Osteoblast (primary cell): Measurements from ENCODE around the gene PSEN2. TPM values are rescaled to one million over a fixed set of nuclear protein-coding genes. Genes with fewer than 3 reads are reported as not detected.
"Not testable (repeated sequence)": the region's sequence is repeated elsewhere in the genome, so short reads cannot be mapped to it uniquely, and the experiment has no call there.

Source experiments
- DNase-seq: peaks from one replicate; pipeline ENCODE4 v3.0.0; 2011; ENCODE audit warnings: low spot score, mixed read lengths; ENCODE audit not compliant: insufficient read length; ENCODE audit errors: missing footprints
- H2AFZ ChIP-seq: 2 replicates; pipeline ENCODE4 v1.6.0; 2011; ENCODE audit warnings: mild to moderate bottlenecking, low read length
- H3K27ac ChIP-seq: 2 replicates; pipeline ENCODE4 v1.5.1; 2011; ENCODE audit warnings: mild to moderate bottlenecking, low read depth, low read length, moderate library complexity
- H3K27me3 ChIP-seq: 2 replicates; pipeline ENCODE4 v1.6.0; 2012; ENCODE audit warnings: mild to moderate bottlenecking, control low read depth, inconsistent platforms, low read length, moderate library complexity; ENCODE audit not compliant: insufficient read depth
- H3K36me3 ChIP-seq: 2 replicates; pipeline ENCODE4 v1.5.1; 2011; ENCODE audit warnings: mild to moderate bottlenecking, low read length, control low read depth, moderate library complexity; ENCODE audit not compliant: insufficient read depth
- H3K4me1 ChIP-seq: 2 replicates; pipeline ENCODE4 v1.5.1; 2011; ENCODE audit warnings: mild to moderate bottlenecking, low read length, control low read depth, moderate library complexity; ENCODE audit not compliant: insufficient read depth
- H3K4me2 ChIP-seq: 2 replicates; pipeline ENCODE4 v1.6.0; 2011; ENCODE audit warnings: mild to moderate bottlenecking, low read length; ENCODE audit not compliant: insufficient read depth
- H3K4me3 ChIP-seq: fragments of 200-600 bp; sonication (generic); 3 replicates; pipeline ENCODE4 v1.5.1; 2012; ENCODE audit warnings: mild to moderate bottlenecking, low read length, inconsistent platforms; ENCODE audit not compliant: insufficient read depth
- H3K79me2 ChIP-seq: 2 replicates; pipeline ENCODE4 v1.6.0; 2012; ENCODE audit warnings: mild to moderate bottlenecking, low read length, control low read depth, inconsistent platforms; ENCODE audit not compliant: insufficient read depth
- H3K9me3 ChIP-seq: 2 replicates; pipeline ENCODE4 v1.5.1; 2011; ENCODE audit warnings: low read depth, low read length, control low read depth
- H4K20me1 ChIP-seq: 2 replicates; pipeline ENCODE4 v1.6.0; 2012; ENCODE audit warnings: mild to moderate bottlenecking, low read length, control low read depth; ENCODE audit not compliant: insufficient read depth
- total RNA-seq: library from RNA; depleted of rRNA; stranded (reverse); fragments of >200 nt; gene quantifications from 2 replicates; pipeline ENCODE4 v1.2.3, GENCODE V29; 2012
- TF ChIP-seq, protein P1 (sequence below): IDR thresholded peaks from 2 replicates; pipeline ENCODE4 v1.5.1; 2011; ENCODE audit warnings: mild to moderate bottlenecking, low read depth, low read length, moderate library complexity; ENCODE audit errors: extremely low read depth

PSEN2 gene
- total RNA-seq, 1 donor = 32.9 TPM

DNA sequence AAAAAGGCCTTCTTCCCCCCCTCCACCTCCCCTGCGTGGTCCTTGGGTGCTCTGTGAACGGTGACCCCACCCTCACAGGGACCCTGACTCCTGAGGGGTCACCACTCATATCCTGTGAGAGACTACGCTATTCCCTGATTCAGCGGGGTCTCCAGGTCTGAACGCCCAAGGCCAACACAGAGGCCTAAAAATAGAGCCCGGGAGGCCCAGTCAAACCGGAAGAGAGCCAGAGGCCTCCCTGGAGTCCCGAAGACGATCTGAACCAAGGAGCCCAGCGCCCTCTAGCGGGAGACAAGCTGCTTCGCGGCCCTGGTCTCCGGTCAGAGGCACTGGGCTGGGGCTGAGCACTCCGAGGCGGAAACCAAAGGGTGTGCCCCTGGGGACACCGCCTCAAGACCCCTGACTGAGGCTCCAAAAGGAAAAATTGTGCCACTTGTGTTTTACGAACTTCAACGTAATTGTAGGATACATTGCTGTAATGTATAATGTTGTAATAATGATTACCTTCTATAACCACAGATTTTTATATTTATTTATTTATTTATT is 42.4 kb upstream of the PSEN2 start:
- Histone ChIP-seq H3K4me3 (no peak overlapping the region), H3K36me3 (no peaks in the 10 kb centered on the region), H3K4me1 (peaks cover 3% of the 10 kb centered on the region), H3K4me2 (peak overlapping the region; percentile 56), H4K20me1 (no peaks in the 10 kb centered on the region), H3K27me3 (no peaks in the 10 kb centered on the region), H3K79me2 (no peaks in the 10 kb centered on the region), H3K27ac (peak overlapping the region; percentile 46), H2AFZ (peak overlapping the region; percentile 88), H3K9me3 (no peaks in the 10 kb centered on the region)
- TF ChIP-seq, protein P1, sequence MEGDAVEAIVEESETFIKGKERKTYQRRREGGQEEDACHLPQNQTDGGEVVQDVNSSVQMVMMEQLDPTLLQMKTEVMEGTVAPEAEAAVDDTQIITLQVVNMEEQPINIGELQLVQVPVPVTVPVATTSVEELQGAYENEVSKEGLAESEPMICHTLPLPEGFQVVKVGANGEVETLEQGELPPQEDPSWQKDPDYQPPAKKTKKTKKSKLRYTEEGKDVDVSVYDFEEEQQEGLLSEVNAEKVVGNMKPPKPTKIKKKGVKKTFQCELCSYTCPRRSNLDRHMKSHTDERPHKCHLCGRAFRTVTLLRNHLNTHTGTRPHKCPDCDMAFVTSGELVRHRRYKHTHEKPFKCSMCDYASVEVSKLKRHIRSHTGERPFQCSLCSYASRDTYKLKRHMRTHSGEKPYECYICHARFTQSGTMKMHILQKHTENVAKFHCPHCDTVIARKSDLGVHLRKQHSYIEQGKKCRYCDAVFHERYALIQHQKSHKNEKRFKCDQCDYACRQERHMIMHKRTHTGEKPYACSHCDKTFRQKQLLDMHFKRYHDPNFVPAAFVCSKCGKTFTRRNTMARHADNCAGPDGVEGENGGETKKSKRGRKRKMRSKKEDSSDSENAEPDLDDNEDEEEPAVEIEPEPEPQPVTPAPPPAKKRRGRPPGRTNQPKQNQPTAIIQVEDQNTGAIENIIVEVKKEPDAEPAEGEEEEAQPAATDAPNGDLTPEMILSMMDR = peak; percentile 94
- peak; percentile 99 for DNase-seq

DNA sequence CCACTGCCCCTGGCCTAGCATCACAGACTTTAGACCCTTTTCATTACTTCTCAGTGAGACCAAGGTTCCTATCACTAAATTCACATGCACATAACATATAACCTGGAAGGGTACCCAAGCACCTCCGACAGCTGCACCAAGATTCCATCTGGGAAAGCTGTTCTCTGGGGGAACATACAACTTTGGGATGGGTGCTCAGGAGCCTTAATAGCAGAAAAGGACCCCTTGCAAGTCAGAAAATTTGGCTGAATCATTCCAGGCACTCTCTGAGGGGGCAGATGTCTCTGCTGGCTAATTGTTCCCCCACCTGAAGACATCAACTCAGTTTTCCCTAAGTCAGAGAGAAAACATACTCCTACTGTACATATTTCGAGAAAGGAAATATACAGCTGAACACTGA is 41.3 kb upstream of the PSEN2 start:
- Histone ChIP-seq H3K27ac (no peak overlapping the region), H3K9me3 (no peaks in the 10 kb centered on the region), H3K79me2 (no peaks in the 10 kb centered on the region), H3K27me3 (no peaks in the 10 kb centered on the region), H3K4me1 (peaks cover 3% of the 10 kb centered on the region), H3K4me3 (no peak overlapping the region), H3K36me3 (no peaks in the 10 kb centered on the region), H2AFZ (no peak overlapping the region), H4K20me1 (no peaks in the 10 kb centered on the region), H3K4me2 (no peak overlapping the region)
- TF ChIP-seq, protein P1 = no peak
- no peak for DNase-seq

DNA sequence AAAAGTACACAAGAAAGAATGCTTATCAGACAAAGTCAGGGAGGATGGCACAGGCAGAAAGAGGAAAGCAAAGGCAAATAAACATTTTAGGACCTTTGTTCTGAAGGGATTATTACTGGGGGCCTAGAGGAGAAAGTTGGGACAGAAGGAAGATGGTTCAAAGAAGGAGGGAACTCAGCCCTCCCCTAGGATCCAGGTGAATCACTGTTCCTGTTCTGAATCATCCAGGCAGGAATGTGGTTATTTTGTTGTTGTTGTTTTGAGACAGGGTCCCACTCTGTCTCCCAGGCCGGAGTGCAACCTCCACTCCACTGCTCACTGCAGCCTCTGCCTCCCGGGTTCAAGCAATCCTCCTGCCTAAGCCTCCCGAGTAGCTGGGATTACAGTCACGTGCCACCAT is 38.5 kb upstream of the PSEN2 start:
- no peaks in the 10 kb centered on the region for H3K27me3 ChIP-seq
- H3K79me2 ChIP-seq = no peaks in the 10 kb centered on the region
- H3K4me3 ChIP-seq = no peak overlapping the region
- no peaks in the 10 kb centered on the region for H3K36me3 ChIP-seq
- no peak for DNase-seq
- H2AFZ ChIP-seq = no peak overlapping the region
- peaks cover 3% of the 10 kb centered on the region for H3K4me1 ChIP-seq
- H4K20me1 ChIP-seq = no peaks in the 10 kb centered on the region
- no peak overlapping the region for H3K4me2 ChIP-seq
- H3K9me3 ChIP-seq = no peaks in the 10 kb centered on the region
- TF ChIP-seq, protein P1 = no peak
- H3K27ac ChIP-seq = no peak overlapping the region

DNA sequence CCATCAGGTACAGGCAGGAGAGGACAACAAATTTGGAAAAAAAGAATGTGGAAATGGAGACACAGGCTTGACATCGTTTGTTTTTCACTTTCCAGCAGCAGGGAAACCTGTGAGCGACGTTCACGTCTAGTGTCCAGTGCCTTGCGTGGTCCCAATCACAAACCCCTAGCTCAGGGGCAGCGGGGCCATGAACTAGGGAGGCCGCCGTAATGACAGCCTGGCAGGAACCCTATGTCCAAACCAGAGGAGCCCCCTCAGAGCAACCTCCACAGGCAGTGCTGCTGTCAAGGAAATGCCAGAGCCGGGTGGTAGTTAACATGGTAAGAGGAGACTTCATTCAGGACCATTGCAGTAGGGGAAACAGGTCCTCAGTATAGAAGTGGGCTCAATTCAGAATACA is 37.8 kb upstream of the PSEN2 start:
- Histone ChIP-seq H3K27me3 (no peaks in the 10 kb centered on the region), H4K20me1 (no peaks in the 10 kb centered on the region), H3K4me1 (peaks cover 3% of the 10 kb centered on the region), H3K27ac (no peak overlapping the region), H3K4me3 (no peak overlapping the region), H3K79me2 (no peaks in the 10 kb centered on the region), H3K4me2 (no peak overlapping the region), H3K9me3 (no peaks in the 10 kb centered on the region), H2AFZ (no peak overlapping the region), H3K36me3 (no peaks in the 10 kb centered on the region)
- DNase-seq = peak; percentile 51
- TF ChIP-seq, protein P1 = no peak

DNA sequence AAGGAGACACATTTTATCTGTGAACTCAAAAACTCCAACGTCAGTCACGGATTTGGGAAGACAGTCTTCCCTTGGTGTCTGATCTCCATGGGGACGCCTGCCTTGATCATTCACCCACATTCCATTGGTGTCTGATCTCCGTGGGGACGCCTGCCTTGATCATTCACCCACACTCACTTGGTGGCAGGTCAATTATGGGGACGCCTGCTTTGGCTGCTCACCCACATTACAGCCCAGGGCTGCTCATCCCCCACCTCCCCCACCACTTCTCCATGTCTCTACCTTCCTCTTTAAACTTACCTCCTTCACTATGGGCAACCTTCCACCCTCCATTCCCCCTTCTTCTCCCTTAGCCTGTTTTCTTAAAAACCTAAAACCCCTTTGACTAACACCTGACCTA is 36.2 kb upstream of the PSEN2 start:
- H2AFZ ChIP-seq, H3K9me3 ChIP-seq, H3K27ac ChIP-seq, H3K4me1 ChIP-seq, H3K4me3 ChIP-seq, H3K36me3 ChIP-seq, H3K4me2 ChIP-seq, H3K27me3 ChIP-seq, DNase-seq, H3K79me2 ChIP-seq, H4K20me1 ChIP-seq: not testable (repeated sequence)

DNA sequence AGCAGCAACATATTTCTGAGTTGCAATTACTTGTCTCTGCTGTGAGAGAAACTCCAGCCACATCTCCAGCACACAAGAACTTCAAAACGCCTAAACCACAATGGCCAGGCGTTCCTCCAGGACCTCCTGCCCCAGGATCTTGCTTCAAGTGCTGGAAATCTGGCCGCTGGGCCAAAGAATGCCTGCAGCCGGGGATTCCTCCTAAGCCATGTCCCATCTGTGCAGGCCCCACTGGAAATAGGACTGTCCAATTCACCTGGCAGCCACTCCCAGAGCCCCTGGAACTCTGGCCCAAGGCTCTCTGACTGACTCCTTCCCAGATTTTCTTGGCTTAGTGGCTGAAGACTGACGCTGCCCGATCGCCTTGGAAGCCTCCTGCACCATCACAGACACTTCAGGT is 35.0 kb upstream of the PSEN2 start:
- not testable (repeated sequence) for H3K4me2 ChIP-seq, DNase-seq, H3K79me2 ChIP-seq, H3K4me3 ChIP-seq, H4K20me1 ChIP-seq, H3K27me3 ChIP-seq, H2AFZ ChIP-seq, H3K36me3 ChIP-seq, H3K9me3 ChIP-seq, H3K4me1 ChIP-seq, H3K27ac ChIP-seq
